T-helper 2 cell treated with Interferon-gamma antibody and Interleukin-4, amounts not matched to agents 5 μg/mL and 100 μg/mL, for 36 hours (primary cell): Measurements from ENCODE around the gene CFAP46.
A peak's percentile ranks its signal among the peaks of the same experiment; 100 is the strongest.

Source experiments
- DNase-seq: peaks from one replicate; pipeline ENCODE4 v3.0.0; 2021; ENCODE audit warnings: low spot score
- H3K27ac Mint-ChIP-seq: one replicate; pipeline ENCODE4 v1.8.0; 2021; ENCODE audit warnings: mild to moderate bottlenecking, mixed read lengths
- H3K27me3 Mint-ChIP-seq: one replicate; pipeline ENCODE4 v1.8.0; 2021; ENCODE audit warnings: low read depth, mixed read lengths
- H3K36me3 Mint-ChIP-seq: one replicate; pipeline ENCODE4 v1.8.0; 2021; ENCODE audit warnings: low read depth, mixed read lengths
- H3K4me1 Mint-ChIP-seq: one replicate; pipeline ENCODE4 v1.8.0; 2021; ENCODE audit warnings: low read depth, mixed read lengths
- H3K4me3 Mint-ChIP-seq: one replicate; pipeline ENCODE4 v1.8.0; 2022; ENCODE audit warnings: mild to moderate bottlenecking, moderate library complexity, mixed read lengths
- H3K9me3 Mint-ChIP-seq: one replicate; pipeline ENCODE4 v1.8.0; 2021; ENCODE audit warnings: mixed read lengths

CFAP46 gene

GRCh38 chr10:132872658-132873057 lies 69.7 kb downstream of the CFAP46 start:
- DNase-seq = no peak
- Mint-ChIP-seq H3K36me3 (no peaks in the 10 kb centered on the region), H3K4me1 (no peaks in the 10 kb centered on the region), H3K4me3 (no peak overlapping the region), H3K9me3 (no peaks in the 10 kb centered on the region), H3K27me3 (peaks cover 2% of the 10 kb centered on the region), H3K27ac (no peak overlapping the region)

- Mint-ChIP-seq H3K27ac (no peak overlapping the region), H3K4me3 (no peak overlapping the region), H3K36me3 (no peaks in the 10 kb centered on the region), H3K4me1 (no peaks in the 10 kb centered on the region), H3K27me3 (peaks cover 2% of the 10 kb centered on the region), H3K9me3 (no peaks in the 10 kb centered on the region)
- no peak for DNase-seq
Measured at GRCh38 chr10:132870426-132870825, 71.9 kb downstream of the CFAP46 start.

GRCh38 chr10:132869621-132870020 lies 72.7 kb downstream of the CFAP46 start:
- DNase-seq = no peak
- Mint-ChIP-seq H3K9me3 (no peaks in the 10 kb centered on the region), H3K27ac (no peak overlapping the region), H3K4me1 (no peaks in the 10 kb centered on the region), H3K4me3 (no peak overlapping the region), H3K27me3 (no peaks in the 10 kb centered on the region), H3K36me3 (no peaks in the 10 kb centered on the region)

GRCh38 chr10:132868995-132869394 lies 73.4 kb downstream of the CFAP46 start:
- Mint-ChIP-seq H3K9me3 (no peaks in the 10 kb centered on the region), H3K27me3 (no peaks in the 10 kb centered on the region), H3K4me1 (no peaks in the 10 kb centered on the region), H3K36me3 (no peaks in the 10 kb centered on the region), H3K4me3 (no peak overlapping the region), H3K27ac (no peak overlapping the region)
- no peak for DNase-seq

- H3K9me3 Mint-ChIP-seq = no peaks in the 10 kb centered on the region
- H3K27me3 Mint-ChIP-seq = no peaks in the 10 kb centered on the region
- no peak overlapping the region for H3K4me3 Mint-ChIP-seq
- no peak for DNase-seq
- no peaks in the 10 kb centered on the region for H3K36me3 Mint-ChIP-seq
- no peak overlapping the region for H3K27ac Mint-ChIP-seq
- no peaks in the 10 kb centered on the region for H3K4me1 Mint-ChIP-seq
Measured at GRCh38 chr10:132867801-132868644, 74.3 kb downstream of the CFAP46 start.

GRCh38 chr10:132866601-132867381 lies 75.6 kb downstream of the CFAP46 start:
- Mint-ChIP-seq H3K36me3 (no peaks in the 10 kb centered on the region), H3K27me3 (no peaks in the 10 kb centered on the region), H3K9me3 (no peaks in the 10 kb centered on the region), H3K4me3 (no peak overlapping the region), H3K4me1 (no peaks in the 10 kb centered on the region), H3K27ac (no peak overlapping the region)
- DNase-seq = no peak

GRCh38 chr10:132865851-132866600 lies 76.3 kb downstream of the CFAP46 start:
- no peaks in the 10 kb centered on the region for H3K9me3 Mint-ChIP-seq

GRCh38 chr10:132865171-132865631 lies 77.2 kb downstream of the CFAP46 start:
- H3K36me3 Mint-ChIP-seq = no peaks in the 10 kb centered on the region
- H3K4me1 Mint-ChIP-seq = no peaks in the 10 kb centered on the region
- DNase-seq = no peak
- no peaks in the 10 kb centered on the region for H3K9me3 Mint-ChIP-seq
- H3K27me3 Mint-ChIP-seq = no peaks in the 10 kb centered on the region
- H3K27ac Mint-ChIP-seq = no peak overlapping the region
- no peak overlapping the region for H3K4me3 Mint-ChIP-seq

More at GRCh38 chr10:132865851-132866600, 76.3 kb downstream of the CFAP46 start:
- Mint-ChIP-seq H3K4me1 (no peaks in the 10 kb centered on the region), H3K27ac (no peak overlapping the region), H3K27me3 (no peaks in the 10 kb centered on the region), H3K4me3 (no peak overlapping the region), H3K36me3 (no peaks in the 10 kb centered on the region)
- DNase-seq = no peak

- H3K9me3 Mint-ChIP-seq = no peaks in the 10 kb centered on the region
- no peaks in the 10 kb centered on the region for H3K36me3 Mint-ChIP-seq
- no peak overlapping the region for H3K27ac Mint-ChIP-seq
- DNase-seq = no peak
- peak overlapping the region; percentile 18 for H3K4me3 Mint-ChIP-seq
- no peaks in the 10 kb centered on the region for H3K27me3 Mint-ChIP-seq
- no peaks in the 10 kb centered on the region for H3K4me1 Mint-ChIP-seq
Measured at GRCh38 chr10:132862485-132863420, 79.6 kb downstream of the CFAP46 start.

GRCh38 chr10:132861884-132862461 lies 80.4 kb downstream of the CFAP46 start:
- H3K4me1 Mint-ChIP-seq = no peaks in the 10 kb centered on the region
- no peak overlapping the region for H3K4me3 Mint-ChIP-seq
- no peaks in the 10 kb centered on the region for H3K27me3 Mint-ChIP-seq
- H3K27ac Mint-ChIP-seq = no peak overlapping the region
- no peaks in the 10 kb centered on the region for H3K36me3 Mint-ChIP-seq
- H3K9me3 Mint-ChIP-seq = no peaks in the 10 kb centered on the region
- no peak for DNase-seq

GRCh38 chr10:132861116-132861691 lies 81.2 kb downstream of the CFAP46 start:
- no peak for DNase-seq
- Mint-ChIP-seq H3K4me3 (no peak overlapping the region), H3K4me1 (no peaks in the 10 kb centered on the region), H3K9me3 (no peaks in the 10 kb centered on the region), H3K27ac (no peak overlapping the region), H3K36me3 (no peaks in the 10 kb centered on the region), H3K27me3 (no peaks in the 10 kb centered on the region)

- H3K4me1 Mint-ChIP-seq = no peaks in the 10 kb centered on the region
- no peaks in the 10 kb centered on the region for H3K9me3 Mint-ChIP-seq
- H3K27me3 Mint-ChIP-seq = no peaks in the 10 kb centered on the region
- no peak overlapping the region for H3K4me3 Mint-ChIP-seq
- H3K36me3 Mint-ChIP-seq = no peaks in the 10 kb centered on the region
- no peak for DNase-seq
- no peak overlapping the region for H3K27ac Mint-ChIP-seq
Measured at GRCh38 chr10:132860532-132860931, 81.8 kb downstream of the CFAP46 start.
